ENCODE measurements around the gene SLCO4A1.

SLCO4A1 gene

GRCh38 chr20:62621251-62622110, 20.8 kb upstream of the SLCO4A1 start:
- TF ChIP-seq, protein P1, sequence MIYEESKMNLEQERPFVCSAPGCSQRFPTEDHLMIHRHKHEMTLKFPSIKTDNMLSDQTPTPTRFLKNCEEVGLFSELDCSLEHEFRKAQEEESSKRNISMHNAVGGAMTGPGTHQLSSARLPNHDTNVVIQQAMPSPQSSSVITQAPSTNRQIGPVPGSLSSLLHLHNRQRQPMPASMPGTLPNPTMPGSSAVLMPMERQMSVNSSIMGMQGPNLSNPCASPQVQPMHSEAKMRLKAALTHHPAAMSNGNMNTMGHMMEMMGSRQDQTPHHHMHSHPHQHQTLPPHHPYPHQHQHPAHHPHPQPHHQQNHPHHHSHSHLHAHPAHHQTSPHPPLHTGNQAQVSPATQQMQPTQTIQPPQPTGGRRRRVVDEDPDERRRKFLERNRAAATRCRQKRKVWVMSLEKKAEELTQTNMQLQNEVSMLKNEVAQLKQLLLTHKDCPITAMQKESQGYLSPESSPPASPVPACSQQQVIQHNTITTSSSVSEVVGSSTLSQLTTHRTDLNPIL (CRISPR knock-in tag; IDR thresholded peaks at IDR 0.05; ENCODE audit: low read depth), result no peak
- TF ChIP-seq ISL1 (CRISPR knock-in tag; IDR thresholded peaks at IDR 0.05) (no peak), TCF4 (CRISPR knock-in tag; IDR thresholded peaks at IDR 0.05; ENCODE audit: borderline replicate concordance) (no peak), GLIS3 (CRISPR knock-in tag; IDR thresholded peaks at IDR 0.05) (no peak), ZFP30 (CRISPR knock-in tag; IDR thresholded peaks at IDR 0.05) (no peak)
- TF ChIP-seq, protein P2, sequence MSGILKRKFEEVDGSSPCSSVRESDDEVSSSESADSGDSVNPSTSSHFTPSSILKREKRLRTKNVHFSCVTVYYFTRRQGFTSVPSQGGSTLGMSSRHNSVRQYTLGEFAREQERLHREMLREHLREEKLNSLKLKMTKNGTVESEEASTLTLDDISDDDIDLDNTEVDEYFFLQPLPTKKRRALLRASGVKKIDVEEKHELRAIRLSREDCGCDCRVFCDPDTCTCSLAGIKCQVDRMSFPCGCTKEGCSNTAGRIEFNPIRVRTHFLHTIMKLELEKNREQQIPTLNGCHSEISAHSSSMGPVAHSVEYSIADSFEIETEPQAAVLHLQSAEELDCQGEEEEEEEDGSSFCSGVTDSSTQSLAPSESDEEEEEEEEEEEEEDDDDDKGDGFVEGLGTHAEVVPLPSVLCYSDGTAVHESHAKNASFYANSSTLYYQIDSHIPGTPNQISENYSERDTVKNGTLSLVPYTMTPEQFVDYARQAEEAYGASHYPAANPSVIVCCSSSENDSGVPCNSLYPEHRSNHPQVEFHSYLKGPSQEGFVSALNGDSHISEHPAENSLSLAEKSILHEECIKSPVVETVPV (CRISPR knock-in tag; IDR thresholded peaks at IDR 0.05), result no peak
- ATAC-seq, result no peak

GRCh38 chr20:62622178-62622876, 20.0 kb upstream of the SLCO4A1 start:
- no peak for ATAC-seq
- no peak for TF ChIP-seq SNAI2 (CRISPR knock-in tag; IDR thresholded peaks at IDR 0.05)
- TF ChIP-seq ZNF70 (CRISPR knock-in tag; IDR thresholded peaks at IDR 0.05), result no peak
- TF ChIP-seq, protein P3, sequence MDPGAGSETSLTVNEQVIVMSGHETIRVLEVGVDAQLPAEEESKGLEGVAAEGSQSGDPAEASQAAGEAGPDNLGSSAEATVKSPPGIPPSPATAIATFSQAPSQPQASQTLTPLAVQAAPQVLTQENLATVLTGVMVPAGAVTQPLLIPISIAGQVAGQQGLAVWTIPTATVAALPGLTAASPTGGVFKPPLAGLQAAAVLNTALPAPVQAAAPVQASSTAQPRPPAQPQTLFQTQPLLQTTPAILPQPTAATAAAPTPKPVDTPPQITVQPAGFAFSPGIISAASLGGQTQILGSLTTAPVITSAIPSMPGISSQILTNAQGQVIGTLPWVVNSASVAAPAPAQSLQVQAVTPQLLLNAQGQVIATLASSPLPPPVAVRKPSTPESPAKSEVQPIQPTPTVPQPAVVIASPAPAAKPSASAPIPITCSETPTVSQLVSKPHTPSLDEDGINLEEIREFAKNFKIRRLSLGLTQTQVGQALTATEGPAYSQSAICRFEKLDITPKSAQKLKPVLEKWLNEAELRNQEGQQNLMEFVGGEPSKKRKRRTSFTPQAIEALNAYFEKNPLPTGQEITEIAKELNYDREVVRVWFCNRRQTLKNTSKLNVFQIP (CRISPR knock-in tag; IDR thresholded peaks at IDR 0.05; ENCODE audit: borderline replicate concordance, low read depth), result no peak
- no peak for TF ChIP-seq RARB (CRISPR knock-in tag; IDR thresholded peaks at IDR 0.05)
- TF ChIP-seq ZNF565 (CRISPR knock-in tag; conservative IDR thresholded peaks at IDR 0.05; ENCODE audit: low read depth), result no peak
- TF ChIP-seq ARNTL (CRISPR knock-in tag; IDR thresholded peaks at IDR 0.05; ENCODE audit: borderline replicate concordance, low read depth), result no peak

DNA sequence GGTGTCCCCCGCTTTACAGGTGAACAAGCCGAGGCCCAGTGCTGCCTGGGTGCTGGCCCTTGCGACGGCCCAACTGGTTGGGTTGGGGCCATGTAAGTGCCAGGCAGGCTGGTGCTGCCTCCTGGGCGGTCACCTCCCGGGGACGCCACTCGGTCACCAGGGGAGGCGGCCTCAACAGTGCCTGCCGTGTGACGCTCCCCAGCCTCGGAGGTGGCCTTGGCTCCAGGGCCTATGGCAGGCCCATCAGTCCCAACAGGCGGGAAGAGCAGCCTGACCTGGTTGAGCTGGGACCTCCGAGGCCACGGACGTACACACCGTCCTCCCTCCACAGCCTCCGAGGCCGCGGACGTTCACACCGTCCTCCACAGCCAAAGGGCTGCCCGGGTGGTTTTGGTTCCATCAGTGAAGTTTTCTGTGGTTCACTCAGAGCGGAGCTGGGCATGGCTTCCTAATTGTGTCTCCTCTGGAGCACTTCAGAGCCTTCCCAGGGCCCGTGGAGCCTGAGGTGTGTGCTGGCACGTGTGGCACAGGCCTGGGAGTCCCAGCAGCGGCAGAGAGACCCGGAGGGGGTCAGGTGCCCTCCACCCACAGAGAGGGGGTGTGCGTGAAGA, 19.3 kb upstream of the SLCO4A1 start:
- ATAC-seq, result no peak
- TF ChIP-seq TSHZ2 (CRISPR knock-in tag; IDR thresholded peaks at IDR 0.05) (no peak), ZNF70 (CRISPR knock-in tag; IDR thresholded peaks at IDR 0.05) (no peak), ZFP3 (CRISPR knock-in tag; IDR thresholded peaks at IDR 0.05) (no peak), GLIS3 (CRISPR knock-in tag; IDR thresholded peaks at IDR 0.05) (no peak), PPARA (CRISPR knock-in tag; IDR thresholded peaks at IDR 0.05; ENCODE audit: borderline replicate concordance) (no peak), ZNF565 (CRISPR knock-in tag; conservative IDR thresholded peaks at IDR 0.05; ENCODE audit: low read depth) (no peak), ISL1 (CRISPR knock-in tag; IDR thresholded peaks at IDR 0.05) (no peak), ESRRG (CRISPR knock-in tag; IDR thresholded peaks at IDR 0.05) (no peak), PATZ1 (CRISPR knock-in tag; IDR thresholded peaks at IDR 0.05; ENCODE audit: borderline replicate concordance) (no peak), ZNF8 (CRISPR knock-in tag; IDR thresholded peaks at IDR 0.05) (no peak), ZFP30 (CRISPR knock-in tag; IDR thresholded peaks at IDR 0.05) (no peak), SNAI2 (CRISPR knock-in tag; IDR thresholded peaks at IDR 0.05) (no peak), RARB (CRISPR knock-in tag; IDR thresholded peaks at IDR 0.05) (no peak)
- TF ChIP-seq, protein P3 (CRISPR knock-in tag; IDR thresholded peaks at IDR 0.05; ENCODE audit: borderline replicate concordance, low read depth), result no peak
